Measurements from ENCODE around the gene MCF2L2. TPM values are rescaled to one million over a fixed set of nuclear protein-coding genes. Genes with fewer than 3 reads are reported as not detected.

The MCF2L2 gene
- total and polyA plus RNA-seq, 2 donors from 2014 or later: 0.32 to 1.7 TPM

GRCh38 chr3:183193762-183194689, 234.4 kb downstream of the MCF2L2 start:
- Histone ChIP-seq H3K27ac (ENCODE audit: low read depth in 2 of 2, low read length in 2 of 2) (no peak overlapping the region), H3K36me3 (ENCODE audit: control insufficient read depth in 2 of 3, insufficient read depth in 3 of 3, low read length in 3 of 3) (no peaks in the 10 kb centered on the region), H3K4me1 (ENCODE audit: control insufficient read depth in 2 of 3, insufficient read depth in 2 of 3, low read depth in 1 of 3, low read length in 3 of 3) (no peaks in the 10 kb centered on the region), H3K9me3 (ENCODE audit: control insufficient read depth in 2 of 3, insufficient read depth in 1 of 3, low read length in 3 of 3) (no peaks in the 10 kb centered on the region), H3K27me3 (ENCODE audit: control insufficient read depth, insufficient read depth, low read length) (no peaks in the 10 kb centered on the region), H3K4me3 (ENCODE audit: low read length in 3 of 3) (no peak overlapping the region), H3K9ac (ENCODE audit: low read length in 3 of 3) (no peak overlapping the region)
- no peak for DNase-seq
- FAIRE-seq: no peak
- intact Hi-C loops (cut with DNase I): no loop called here
- TF ChIP-seq CTCF (IDR thresholded peaks at IDR 0.05; ENCODE audit: borderline replicate concordance, extremely low read depth, insufficient read depth): no peak

GRCh38 chr3:183192650-183193300, 235.6 kb downstream of the MCF2L2 start:
- intact Hi-C loops (cut with DNase I): no loop called here
- H3K4me3 ChIP-seq (ENCODE audit: low read length in 3 of 3): no peak overlapping the region
- H3K36me3 ChIP-seq (ENCODE audit: control insufficient read depth in 2 of 3, insufficient read depth in 3 of 3, low read length in 3 of 3): no peaks in the 10 kb centered on the region
- H3K27me3 ChIP-seq (ENCODE audit: control insufficient read depth, insufficient read depth, low read length): no peaks in the 10 kb centered on the region
- no peak overlapping the region for H3K9ac ChIP-seq (ENCODE audit: low read length in 3 of 3)
- no peak for TF ChIP-seq CTCF (IDR thresholded peaks at IDR 0.05; ENCODE audit: borderline replicate concordance, extremely low read depth, insufficient read depth)
- DNase-seq (no peak), FAIRE-seq (no peak)
- no peak overlapping the region for H3K27ac ChIP-seq (ENCODE audit: low read depth in 2 of 2, low read length in 2 of 2)
- no peaks in the 10 kb centered on the region for H3K9me3 ChIP-seq (ENCODE audit: control insufficient read depth in 2 of 3, insufficient read depth in 1 of 3, low read length in 3 of 3)
- no peaks in the 10 kb centered on the region for H3K4me1 ChIP-seq (ENCODE audit: control insufficient read depth in 2 of 3, insufficient read depth in 2 of 3, low read depth in 1 of 3, low read length in 3 of 3)

GRCh38 chr3:183189641-183190040, 238.8 kb downstream of the MCF2L2 start:
- no peaks in the 10 kb centered on the region for H3K36me3 ChIP-seq (ENCODE audit: control insufficient read depth in 2 of 3, insufficient read depth in 3 of 3, low read length in 3 of 3)
- TF ChIP-seq CTCF (IDR thresholded peaks at IDR 0.05; ENCODE audit: borderline replicate concordance, extremely low read depth, insufficient read depth): no peak
- no peak overlapping the region for H3K9ac ChIP-seq (ENCODE audit: low read length in 3 of 3)
- peaks cover 0 to 6% (median 0%) of the 10 kb centered on the region in 3 donors for H3K4me1 ChIP-seq (ENCODE audit: control insufficient read depth in 2 of 3, insufficient read depth in 2 of 3, low read depth in 1 of 3, low read length in 3 of 3)
- intact Hi-C loops (cut with DNase I): no loop called here
- H3K27ac ChIP-seq (ENCODE audit: low read depth in 2 of 2, low read length in 2 of 2): no peak overlapping the region
- H3K4me3 ChIP-seq (ENCODE audit: low read length in 3 of 3): no peak overlapping the region
- H3K9me3 ChIP-seq (ENCODE audit: control insufficient read depth in 2 of 3, insufficient read depth in 1 of 3, low read length in 3 of 3): no peaks in the 10 kb centered on the region
- no peak for DNase-seq
- FAIRE-seq: no peak
- no peaks in the 10 kb centered on the region for H3K27me3 ChIP-seq (ENCODE audit: control insufficient read depth, insufficient read depth, low read length)

Data from kidney (tissue), 14 donors.